Cardiac muscle cell (in vitro differentiated cells and primary cell): ENCODE data around the gene ATP8A2. TPM values are rescaled to one million over a fixed set of nuclear protein-coding genes. Genes with fewer than 3 reads are reported as not detected.

Source experiments
- DNase-seq, 2 donors: peaks; one replicate each; pipeline versions ENCODE4 v3.0.0 to v3.0.0-alpha.2; 2010 to 2017; ENCODE audit warnings: low read depth in 1 of 2, low spot score in 1 of 2
- H3K27ac ChIP-seq: fragments of 200-600 bp; sonication (generic); 2 replicates; pipeline ENCODE4 v1.5.1; 2016
- H3K27me3 ChIP-seq: fragments of 200-600 bp; sonication (generic); 2 replicates; pipeline ENCODE4 v1.6.0; 2016; ENCODE audit warnings: control low read depth
- H3K36me3 ChIP-seq: fragments of 200-600 bp; sonication (generic); 2 replicates; pipeline ENCODE4 v1.5.1; 2016; ENCODE audit warnings: control low read depth
- H3K4me1 ChIP-seq: fragments of 200-600 bp; sonication (generic); 2 replicates; pipeline ENCODE4 v1.8.1; 2017; ENCODE audit warnings: low read depth, mild to moderate bottlenecking, mixed run types
- H3K4me3 ChIP-seq: fragments of 200-600 bp; sonication (generic); 2 replicates; pipeline ENCODE4 v1.5.1; 2016; ENCODE audit warnings: mild to moderate bottlenecking
- H3K9me3 ChIP-seq: fragments of 200-600 bp; sonication (generic); 2 replicates; pipeline ENCODE4 v1.5.1; 2017; ENCODE audit warnings: low read depth, mild to moderate bottlenecking, control low read depth
- CTCF ChIP-seq: IDR thresholded peaks from 2 replicates; pipeline ENCODE4 v1.5.1; 2012; ENCODE audit warnings: low read depth, mild to moderate bottlenecking, low read length
- polyA plus RNA-seq: library from polyadenylated mRNA; unstranded; fragments of >200 nt; fragmentation: Nextera tagmentation; extraction: Ambion mirVana; gene quantifications from 2 replicates; pipeline ENCODE4 v1.2.1, GENCODE V29; 2016
- total RNA-seq: library from RNA; depleted of rRNA; stranded (reverse); fragments of >200 nt; gene quantifications from 2 replicates; pipeline ENCODE4 v1.2.3, GENCODE V29; 2016

ATP8A2 gene
- total and polyA plus RNA-seq, 2 experiments from 2014 or later: 0.86 to 0.89 TPM

GRCh38 chr13:25806264-25806974 is 434.6 kb downstream of the ATP8A2 start:
- no peak overlapping the region for H3K27ac ChIP-seq
- H3K4me1 ChIP-seq: peaks cover 11% of the 10 kb centered on the region
- no peak for TF ChIP-seq CTCF
- no peak overlapping the region for H3K4me3 ChIP-seq
- no peaks in the 10 kb centered on the region for H3K27me3 ChIP-seq
- DNase-seq: no peak
- no peaks in the 10 kb centered on the region for H3K9me3 ChIP-seq
- H3K36me3 ChIP-seq: no peaks in the 10 kb centered on the region

- no peaks in the 10 kb centered on the region for H3K27me3 ChIP-seq
- peaks cover 11% of the 10 kb centered on the region for H3K4me1 ChIP-seq
- H3K9me3 ChIP-seq: no peaks in the 10 kb centered on the region
- peak overlapping the region; percentile 65 for H3K27ac ChIP-seq
- H3K4me3 ChIP-seq: no peak overlapping the region
- TF ChIP-seq CTCF: no peak
- no peak for DNase-seq
- no peaks in the 10 kb centered on the region for H3K36me3 ChIP-seq
These were observed 435.8 kb downstream of the ATP8A2 start for GRCh38 chr13:25807562-25807961.

- no peak for DNase-seq
- peaks cover 11% of the 10 kb centered on the region for H3K4me1 ChIP-seq
These were observed 439.7 kb downstream of the ATP8A2 start for GRCh38 chr13:25811506-25811905.

GRCh38 chr13:25816239-25816638 is 444.5 kb downstream of the ATP8A2 start:
- no peak for DNase-seq
- no peak overlapping the region for H3K27ac ChIP-seq
- H3K4me3 ChIP-seq: no peak overlapping the region
- H3K27me3 ChIP-seq: no peaks in the 10 kb centered on the region
- no peaks in the 10 kb centered on the region for H3K4me1 ChIP-seq
- no peak for TF ChIP-seq CTCF
- no peaks in the 10 kb centered on the region for H3K36me3 ChIP-seq
- H3K9me3 ChIP-seq: no peaks in the 10 kb centered on the region

More at GRCh38 chr13:25811506-25811905, 439.7 kb downstream of the ATP8A2 start:
- no peak overlapping the region for H3K27ac ChIP-seq
- H3K27me3 ChIP-seq: no peaks in the 10 kb centered on the region
- no peaks in the 10 kb centered on the region for H3K36me3 ChIP-seq
- H3K4me3 ChIP-seq: no peak overlapping the region
- no peak for TF ChIP-seq CTCF
- H3K9me3 ChIP-seq: no peaks in the 10 kb centered on the region

GRCh38 chr13:25819856-25820530 is 448.2 kb downstream of the ATP8A2 start:
- no peak overlapping the region for H3K4me3 ChIP-seq
- no peak for TF ChIP-seq CTCF

More at GRCh38 chr13:25819856-25820530, 448.2 kb downstream of the ATP8A2 start:
- no peaks in the 10 kb centered on the region for H3K4me1 ChIP-seq
- DNase-seq: no peak
- no peak overlapping the region for H3K27ac ChIP-seq
- H3K9me3 ChIP-seq: no peaks in the 10 kb centered on the region
- no peaks in the 10 kb centered on the region for H3K27me3 ChIP-seq
- H3K36me3 ChIP-seq: no peaks in the 10 kb centered on the region
